ENCODE results near the gene ITPK1.

GRCh38 chr14:93049315-93049714, 66.4 kb downstream of the ITPK1 start:
- TF ChIP-seq CTCF (conservative IDR thresholded peaks at IDR 0.05; ENCODE audit: low read length) (no peak), EZH2phosphoT487 (IDR thresholded peaks at IDR 0.05; ENCODE audit: borderline replicate concordance, low read depth, low read length) (no peak)

Measured in OCI-LY7 (cell line).